ENCODE results near the gene HDHD5. TPM values are rescaled to one million over a fixed set of nuclear protein-coding genes. Genes with fewer than 3 reads are reported as not detected.

Gene HDHD5
- total and polyA plus RNA-seq, 7 donors, result 26.7 to 49.0 (median 33.9) TPM

- Histone ChIP-seq H3K4me1 (no peaks in the 10 kb centered on the region), H3K9me3 (no peaks in the 10 kb centered on the region), H3K36me3 (peaks cover 11 to 88% (median 39%) of the 10 kb centered on the region in 4 donors), H3K27ac (no peak overlapping the region), H3K4me3 (no peak overlapping the region), H3K27me3 (no peaks in the 10 kb centered on the region)
- TF ChIP-seq POLR2A (IDR thresholded peaks at IDR 0.05), result no peak
- no peak for TF ChIP-seq CTCF (IDR thresholded peaks at IDR 0.05)
- TF ChIP-seq POLR2AphosphoS5 (IDR thresholded peaks at IDR 0.05), result no peak
- no peak for TF ChIP-seq EP300 (IDR thresholded peaks at IDR 0.05)
- DNase-seq, result peak; percentile 18
- 95 to 97% methylated on average over 9 of the region's 9 CpGs for WGBS, 2 donors
- intact Hi-C loops (cut with DNase I), result no loop called here
These were observed 18.0 kb downstream of the HDHD5 start for GRCh38 chr22:17140826-17141766.

- Histone ChIP-seq H3K4me3 (no peak overlapping the region), H3K4me1 (no peaks in the 10 kb centered on the region), H3K36me3 (peaks cover 11 to 81% (median 39%) of the 10 kb centered on the region in 4 donors), H3K9me3 (no peaks in the 10 kb centered on the region), H3K27ac (no peak overlapping the region), H3K27me3 (no peaks in the 10 kb centered on the region)
- TF ChIP-seq POLR2A (IDR thresholded peaks at IDR 0.05), result no peak
- no peak for TF ChIP-seq CTCF (IDR thresholded peaks at IDR 0.05)
- no peak for TF ChIP-seq EP300 (IDR thresholded peaks at IDR 0.05)
- TF ChIP-seq POLR2AphosphoS5 (IDR thresholded peaks at IDR 0.05), result no peak
- DNase-seq, result no peak
- WGBS, 2 donors, result 90 to 94% methylated on average over 8 of the region's 8 CpGs
- intact Hi-C loops (cut with DNase I), result no loop called here
These were observed 19.1 kb downstream of the HDHD5 start for GRCh38 chr22:17140022-17140421.

GRCh38 chr22:17138513-17138912, 20.6 kb downstream of the HDHD5 start:
- no peak overlapping the region for H3K27ac ChIP-seq
- no peak for DNase-seq
- H3K9me3 ChIP-seq, result no peaks in the 10 kb centered on the region
- intact Hi-C loops (cut with DNase I), result no loop called here
- H3K27me3 ChIP-seq, result no peaks in the 10 kb centered on the region
- peaks cover 11 to 69% (median 30%) of the 10 kb centered on the region in 4 donors for H3K36me3 ChIP-seq
- WGBS, 2 donors, result 93% methylated on average over 11 of the region's 11 CpGs
- no peak for TF ChIP-seq EP300 (IDR thresholded peaks at IDR 0.05)
- TF ChIP-seq CTCF (IDR thresholded peaks at IDR 0.05), result no peak
- no peak for TF ChIP-seq POLR2A (IDR thresholded peaks at IDR 0.05)
- TF ChIP-seq POLR2AphosphoS5 (IDR thresholded peaks at IDR 0.05), result no peak
- no peak overlapping the region for H3K4me3 ChIP-seq
- no peaks in the 10 kb centered on the region for H3K4me1 ChIP-seq

- intact Hi-C loops (cut with DNase I), result no loop called here
- Histone ChIP-seq H3K4me1 (no peaks in the 10 kb centered on the region), H3K36me3 (peaks cover 11 to 64% (median 25%) of the 10 kb centered on the region in 4 donors), H3K27ac (no peak overlapping the region), H3K9me3 (no peaks in the 10 kb centered on the region), H3K27me3 (no peaks in the 10 kb centered on the region), H3K4me3 (no peak overlapping the region)
- no peak for TF ChIP-seq EP300 (IDR thresholded peaks at IDR 0.05)
- TF ChIP-seq POLR2AphosphoS5 (IDR thresholded peaks at IDR 0.05), result no peak
- no peak for TF ChIP-seq POLR2A (IDR thresholded peaks at IDR 0.05)
- no peak for TF ChIP-seq CTCF (IDR thresholded peaks at IDR 0.05)
- peak; percentile 48 for DNase-seq
- 91 to 93% methylated on average over 17 of the region's 17 CpGs for WGBS, 2 donors
These were observed 21.1 kb downstream of the HDHD5 start for GRCh38 chr22:17137861-17138425.

Data from sigmoid colon (tissue), 7 donors.